ENCODE data around the gene PCDHB12.
"Not testable (repeated sequence)": the region's sequence is repeated elsewhere in the genome, so short reads cannot be mapped to it uniquely, and the experiment has no call there.

Gene PCDHB12

DNA sequence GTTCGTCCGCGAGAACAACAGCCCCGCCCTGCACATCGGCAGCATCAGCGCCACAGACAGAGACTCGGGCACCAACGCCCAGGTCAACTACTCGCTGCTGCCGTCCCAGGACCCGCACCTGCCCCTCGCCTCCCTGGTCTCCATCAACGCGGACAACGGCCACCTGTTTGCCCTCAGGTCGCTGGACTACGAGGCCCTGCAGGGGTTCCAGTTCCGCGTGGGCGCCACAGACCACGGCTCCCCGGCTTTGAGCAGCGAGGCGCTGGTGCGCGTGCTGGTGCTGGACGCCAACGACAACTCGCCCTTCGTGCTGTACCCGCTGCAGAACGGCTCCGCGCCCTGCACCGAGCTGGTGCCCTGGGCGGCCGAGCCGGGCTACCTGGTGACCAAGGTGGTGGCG is 1.8 kb downstream of the PCDHB12 start:
- H3K9me3 ChIP-seq (ENCODE audit: control insufficient read depth, insufficient read depth, low read length); H3K27me3 ChIP-seq (ENCODE audit: control insufficient read depth, insufficient read depth, low read length); H3K27ac ChIP-seq (ENCODE audit: low read length); H3K4me3 ChIP-seq (ENCODE audit: low read length); H3K4me1 ChIP-seq (ENCODE audit: control insufficient read depth, insufficient read depth, low read length); DNase-seq (ENCODE audit: low read depth, low spot score); H3K36me3 ChIP-seq (ENCODE audit: control insufficient read depth, insufficient read depth, low read length): not testable (repeated sequence)
- WGBS (ENCODE audit: insufficient coverage, insufficient read length): no CpG with 5 or more reads among the region's 39 CpGs

DNA sequence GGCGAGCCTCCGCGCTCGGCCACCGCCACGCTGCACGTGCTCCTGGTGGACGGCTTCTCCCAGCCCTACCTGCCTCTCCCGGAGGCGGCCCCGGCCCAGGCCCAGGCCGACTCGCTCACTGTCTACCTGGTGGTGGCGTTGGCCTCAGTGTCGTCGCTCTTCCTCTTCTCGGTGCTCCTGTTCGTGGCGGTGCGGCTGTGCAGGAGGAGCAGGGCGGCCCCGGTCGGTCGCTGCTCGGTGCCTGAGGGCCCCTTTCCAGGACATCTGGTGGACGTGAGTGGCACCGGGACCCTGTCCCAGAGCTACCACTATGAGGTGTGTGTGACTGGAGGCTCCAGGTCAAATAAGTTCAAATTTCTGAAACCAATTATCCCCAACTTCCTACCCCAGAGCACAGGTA is 2.3 kb downstream of the PCDHB12 start:
- WGBS (ENCODE audit: insufficient coverage, insufficient read length): no CpG with 5 or more reads among the region's 27 CpGs
- H3K9me3 ChIP-seq (ENCODE audit: control insufficient read depth, insufficient read depth, low read length): not testable (repeated sequence)

DNA sequence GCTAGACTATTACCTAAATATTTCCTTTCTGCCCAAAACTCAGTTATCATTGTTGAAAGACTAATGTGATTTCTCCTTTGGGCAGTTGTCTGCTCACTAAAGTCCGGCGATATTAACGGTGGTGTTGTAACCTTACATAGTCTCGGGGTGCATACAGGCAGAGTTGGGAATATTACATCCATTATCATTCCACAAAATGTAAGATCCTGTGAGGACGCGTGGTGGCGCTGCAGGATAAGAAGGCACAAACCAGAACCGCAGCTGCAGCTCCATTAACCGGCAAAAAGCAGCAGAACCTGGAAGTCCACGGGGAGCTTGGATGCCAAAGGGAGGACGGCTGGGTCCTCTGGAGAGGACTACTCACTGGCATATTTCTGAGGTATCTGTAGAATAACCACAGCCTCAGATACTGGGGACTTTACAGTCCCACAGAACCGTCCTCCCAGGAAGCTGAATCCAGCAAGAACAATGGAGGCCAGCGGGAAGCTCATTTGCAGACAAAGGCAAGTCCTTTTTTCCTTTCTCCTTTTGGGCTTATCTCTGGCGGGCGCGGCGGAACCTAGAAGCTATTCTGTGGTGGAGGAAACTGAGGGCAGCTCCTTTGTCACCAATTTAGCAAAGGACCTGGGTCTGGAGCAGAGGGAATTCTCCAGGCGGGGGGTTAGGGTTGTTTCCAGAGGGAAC is 5.3 kb downstream of the PCDHB12 start, which contains the start of gene PCDHB13:
TSS of gene PCDHB13 (plus strand) at position 264 of the 684 bp plus-strand sequence. CDS start at position 469, 205 bp downstream.
- not testable (repeated sequence) for H3K4me1 ChIP-seq (ENCODE audit: control insufficient read depth, insufficient read depth, low read length); H3K27ac ChIP-seq (ENCODE audit: low read length); H3K36me3 ChIP-seq (ENCODE audit: control insufficient read depth, insufficient read depth, low read length); H3K4me3 ChIP-seq (ENCODE audit: low read length); DNase-seq (ENCODE audit: low read depth, low spot score); H3K9me3 ChIP-seq (ENCODE audit: control insufficient read depth, insufficient read depth, low read length); H3K27me3 ChIP-seq (ENCODE audit: control insufficient read depth, insufficient read depth, low read length)
- no CpG with 5 or more reads among the region's 18 CpGs for WGBS (ENCODE audit: insufficient coverage, insufficient read length)

More for the DNA sequence above, 2.3 kb downstream of the PCDHB12 start:
- not testable (repeated sequence) for H3K4me1 ChIP-seq (ENCODE audit: control insufficient read depth, insufficient read depth, low read length); DNase-seq (ENCODE audit: low read depth, low spot score); H3K36me3 ChIP-seq (ENCODE audit: control insufficient read depth, insufficient read depth, low read length); H3K27ac ChIP-seq (ENCODE audit: low read length); H3K4me3 ChIP-seq (ENCODE audit: low read length); H3K27me3 ChIP-seq (ENCODE audit: control insufficient read depth, insufficient read depth, low read length)

DNA sequence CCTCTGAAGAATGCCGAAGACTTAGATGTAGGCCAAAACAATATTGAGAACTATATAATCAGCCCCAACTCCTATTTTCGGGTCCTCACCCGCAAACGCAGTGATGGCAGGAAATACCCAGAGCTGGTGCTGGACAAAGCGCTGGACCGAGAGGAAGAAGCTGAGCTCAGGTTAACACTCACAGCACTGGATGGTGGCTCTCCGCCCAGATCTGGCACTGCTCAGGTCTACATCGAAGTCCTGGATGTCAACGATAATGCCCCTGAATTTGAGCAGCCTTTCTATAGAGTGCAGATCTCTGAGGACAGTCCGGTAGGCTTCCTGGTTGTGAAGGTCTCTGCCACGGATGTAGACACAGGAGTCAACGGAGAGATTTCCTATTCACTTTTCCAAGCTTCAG is 6.1 kb downstream of the PCDHB12 start:
- not testable (repeated sequence) for H3K27me3 ChIP-seq (ENCODE audit: control insufficient read depth, insufficient read depth, low read length); DNase-seq (ENCODE audit: low read depth, low spot score); H3K27ac ChIP-seq (ENCODE audit: low read length); H3K4me3 ChIP-seq (ENCODE audit: low read length); H3K4me1 ChIP-seq (ENCODE audit: control insufficient read depth, insufficient read depth, low read length); H3K36me3 ChIP-seq (ENCODE audit: control insufficient read depth, insufficient read depth, low read length); H3K9me3 ChIP-seq (ENCODE audit: control insufficient read depth, insufficient read depth, low read length)
- WGBS (ENCODE audit: insufficient coverage, insufficient read length): no CpG with 5 or more reads among the region's 12 CpGs

DNA sequence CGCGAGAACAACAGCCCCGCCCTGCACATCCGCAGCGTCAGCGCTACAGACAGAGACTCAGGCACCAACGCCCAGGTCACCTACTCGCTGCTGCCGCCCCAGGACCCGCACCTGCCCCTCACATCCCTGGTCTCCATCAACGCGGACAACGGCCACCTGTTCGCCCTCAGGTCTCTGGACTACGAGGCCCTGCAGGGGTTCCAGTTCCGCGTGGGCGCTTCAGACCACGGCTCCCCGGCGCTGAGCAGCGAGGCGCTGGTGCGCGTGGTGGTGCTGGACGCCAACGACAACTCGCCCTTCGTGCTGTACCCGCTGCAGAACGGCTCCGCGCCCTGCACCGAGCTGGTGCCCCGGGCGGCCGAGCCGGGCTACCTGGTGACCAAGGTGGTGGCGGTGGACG is 7.0 kb downstream of the PCDHB12 start:
- H3K9me3 ChIP-seq (ENCODE audit: control insufficient read depth, insufficient read depth, low read length); H3K27me3 ChIP-seq (ENCODE audit: control insufficient read depth, insufficient read depth, low read length); H3K27ac ChIP-seq (ENCODE audit: low read length); DNase-seq (ENCODE audit: low read depth, low spot score); H3K4me3 ChIP-seq (ENCODE audit: low read length); H3K36me3 ChIP-seq (ENCODE audit: control insufficient read depth, insufficient read depth, low read length); H3K4me1 ChIP-seq (ENCODE audit: control insufficient read depth, insufficient read depth, low read length): not testable (repeated sequence)
- no CpG with 5 or more reads among the region's 40 CpGs for WGBS (ENCODE audit: insufficient coverage, insufficient read length)

DNA sequence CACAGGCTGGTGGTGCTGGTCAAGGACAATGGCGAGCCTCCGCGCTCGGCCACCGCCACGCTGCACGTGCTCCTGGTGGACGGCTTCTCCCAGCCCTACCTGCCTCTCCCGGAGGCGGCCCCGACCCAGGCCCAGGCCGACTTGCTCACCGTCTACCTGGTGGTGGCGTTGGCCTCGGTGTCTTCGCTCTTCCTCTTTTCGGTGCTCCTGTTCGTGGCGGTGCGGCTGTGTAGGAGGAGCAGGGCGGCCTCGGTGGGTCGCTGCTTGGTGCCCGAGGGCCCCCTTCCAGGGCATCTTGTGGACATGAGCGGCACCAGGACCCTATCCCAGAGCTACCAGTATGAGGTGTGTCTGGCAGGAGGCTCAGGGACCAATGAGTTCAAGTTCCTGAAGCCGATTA is 7.5 kb downstream of the PCDHB12 start:
- H3K4me3 ChIP-seq (ENCODE audit: low read length); H3K36me3 ChIP-seq (ENCODE audit: control insufficient read depth, insufficient read depth, low read length); H3K27me3 ChIP-seq (ENCODE audit: control insufficient read depth, insufficient read depth, low read length); H3K9me3 ChIP-seq (ENCODE audit: control insufficient read depth, insufficient read depth, low read length); H3K4me1 ChIP-seq (ENCODE audit: control insufficient read depth, insufficient read depth, low read length); DNase-seq (ENCODE audit: low read depth, low spot score); H3K27ac ChIP-seq (ENCODE audit: low read length): not testable (repeated sequence)
- no CpG with 5 or more reads among the region's 26 CpGs for WGBS (ENCODE audit: insufficient coverage, insufficient read length)

DNA sequence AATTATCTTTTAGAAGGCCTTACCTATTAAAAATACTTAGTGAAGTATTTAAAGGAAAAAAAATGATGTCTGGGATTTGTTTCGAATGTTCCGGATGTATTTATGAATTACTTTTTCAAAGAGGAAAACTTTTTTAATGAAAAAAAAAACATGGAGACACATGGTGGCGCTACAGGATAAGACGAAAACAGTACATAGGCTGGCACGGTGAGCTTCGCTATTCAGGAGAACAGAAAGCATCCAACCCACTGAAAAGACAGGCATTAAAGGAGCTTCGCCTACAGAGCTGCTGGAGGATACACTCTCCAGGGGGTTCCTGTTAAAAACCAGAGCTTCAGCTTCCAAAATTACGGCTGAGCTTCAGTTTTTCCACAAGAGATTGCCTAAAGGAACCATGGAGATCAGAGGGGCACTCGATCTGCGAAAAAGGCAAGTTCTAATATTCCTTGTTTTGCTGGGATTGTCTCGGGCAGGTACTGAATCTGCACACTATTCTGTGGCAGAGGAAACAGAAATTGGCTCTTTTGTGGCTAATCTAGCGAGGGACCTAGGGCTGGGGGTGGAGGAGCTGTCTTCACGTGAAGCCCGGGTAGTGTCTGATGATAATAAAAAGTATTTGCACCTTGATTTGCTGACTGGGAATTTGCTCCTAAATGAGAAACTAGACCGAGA is 14.7 kb downstream of the PCDHB12 start, which contains the start of gene PCDHB14:
TSS of gene PCDHB14 (plus strand) at position 232 of the 672 bp plus-strand sequence. CDS start at position 395, 163 bp downstream.
- Histone ChIP-seq H3K36me3 (ENCODE audit: control insufficient read depth, insufficient read depth, low read length) (no peaks in the 10 kb centered on the region), H3K27me3 (ENCODE audit: control insufficient read depth, insufficient read depth, low read length) (no peaks in the 10 kb centered on the region), H3K9me3 (ENCODE audit: control insufficient read depth, insufficient read depth, low read length) (no peaks in the 10 kb centered on the region), H3K27ac (ENCODE audit: low read length) (no peak within 1 kb of the TSS), H3K4me3 (ENCODE audit: low read length) (no peak within 1 kb of the TSS; the same call in 1 of the 2 replicates), H3K4me1 (ENCODE audit: control insufficient read depth, insufficient read depth, low read length) (no peaks in the 10 kb centered on the region)
- WGBS (ENCODE audit: insufficient coverage, insufficient read length): no CpG with 5 or more reads among the region's 15 CpGs
- no peak for DNase-seq (ENCODE audit: low read depth, low spot score)

DNA sequence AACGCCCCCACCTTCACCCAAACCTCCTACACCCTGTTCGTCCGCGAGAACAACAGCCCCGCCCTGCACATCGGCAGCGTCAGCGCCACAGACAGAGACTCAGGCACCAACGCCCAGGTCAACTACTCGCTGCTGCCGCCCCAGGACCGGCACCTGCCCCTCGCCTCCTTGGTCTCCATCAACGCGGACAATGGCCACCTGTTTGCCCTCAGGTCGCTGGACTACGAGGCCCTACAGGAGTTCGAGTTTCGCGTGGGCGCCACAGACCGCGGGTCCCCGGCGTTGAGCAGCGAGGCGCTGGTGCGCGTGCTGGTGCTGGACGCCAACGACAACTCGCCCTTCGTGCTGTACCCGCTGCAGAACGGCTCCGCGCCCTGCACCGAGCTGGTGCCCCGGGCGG is 16.3 kb downstream of the PCDHB12 start:
- not testable (repeated sequence) for H3K36me3 ChIP-seq (ENCODE audit: control insufficient read depth, insufficient read depth, low read length); H3K9me3 ChIP-seq (ENCODE audit: control insufficient read depth, insufficient read depth, low read length); H3K4me3 ChIP-seq (ENCODE audit: low read length); DNase-seq (ENCODE audit: low read depth, low spot score); H3K27ac ChIP-seq (ENCODE audit: low read length); H3K4me1 ChIP-seq (ENCODE audit: control insufficient read depth, insufficient read depth, low read length); H3K27me3 ChIP-seq (ENCODE audit: control insufficient read depth, insufficient read depth, low read length)
- WGBS (ENCODE audit: insufficient coverage, insufficient read length): no CpG with 5 or more reads among the region's 40 CpGs

DNA sequence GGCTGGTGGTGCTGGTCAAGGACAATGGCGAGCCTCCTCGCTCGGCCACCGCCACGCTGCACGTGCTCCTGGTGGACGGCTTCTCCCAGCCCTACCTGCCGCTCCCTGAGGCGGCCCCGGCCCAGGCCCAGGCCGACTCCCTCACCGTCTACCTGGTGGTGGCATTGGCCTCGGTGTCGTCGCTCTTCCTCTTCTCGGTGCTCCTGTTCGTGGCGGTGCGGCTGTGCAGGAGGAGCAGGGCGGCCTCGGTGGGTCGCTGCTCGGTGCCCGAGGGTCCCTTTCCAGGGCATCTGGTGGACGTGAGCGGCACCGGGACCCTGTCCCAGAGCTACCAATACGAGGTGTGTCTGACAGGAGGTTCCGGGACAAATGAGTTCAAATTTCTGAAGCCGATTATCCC is 16.9 kb downstream of the PCDHB12 start:
- not testable (repeated sequence) for DNase-seq (ENCODE audit: low read depth, low spot score); H3K4me3 ChIP-seq (ENCODE audit: low read length); H3K4me1 ChIP-seq (ENCODE audit: control insufficient read depth, insufficient read depth, low read length); H3K36me3 ChIP-seq (ENCODE audit: control insufficient read depth, insufficient read depth, low read length); H3K27me3 ChIP-seq (ENCODE audit: control insufficient read depth, insufficient read depth, low read length); H3K9me3 ChIP-seq (ENCODE audit: control insufficient read depth, insufficient read depth, low read length); H3K27ac ChIP-seq (ENCODE audit: low read length)
- WGBS (ENCODE audit: insufficient coverage, insufficient read length): no CpG with 5 or more reads among the region's 30 CpGs

DNA sequence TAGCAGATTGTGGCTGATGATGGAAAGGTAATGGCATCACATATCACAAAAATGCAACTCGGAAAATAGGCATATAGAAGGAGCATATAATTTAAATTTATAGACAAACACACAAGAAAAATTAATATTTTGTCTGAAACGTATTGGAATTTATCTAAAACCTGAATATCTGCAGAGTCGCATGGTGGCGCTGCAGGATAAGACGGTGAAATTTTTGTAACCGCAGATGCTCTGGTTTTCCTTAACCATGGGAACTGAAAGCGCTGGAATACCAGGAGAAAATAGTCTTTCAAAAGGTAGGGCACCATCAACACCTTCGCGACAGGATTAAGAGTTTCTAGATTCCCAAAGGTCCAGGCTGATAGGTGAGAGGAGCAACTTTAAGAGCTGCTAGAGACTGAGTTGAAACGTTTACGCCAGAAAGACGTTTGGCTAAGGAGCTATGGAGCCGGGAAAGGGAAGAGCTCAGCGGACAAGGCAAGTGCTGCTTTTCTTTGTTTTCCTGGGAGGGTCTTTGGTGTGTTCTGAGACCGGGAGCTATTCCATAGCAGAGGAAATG is 25.7 kb downstream of the PCDHB12 start:
- Histone ChIP-seq H3K36me3 (ENCODE audit: control insufficient read depth, insufficient read depth, low read length) (no peaks in the 10 kb centered on the region), H3K9me3 (ENCODE audit: control insufficient read depth, insufficient read depth, low read length) (no peaks in the 10 kb centered on the region; the same call in 1 of the 2 replicates), H3K4me1 (ENCODE audit: control insufficient read depth, insufficient read depth, low read length) (no peaks in the 10 kb centered on the region), H3K27ac (ENCODE audit: low read length) (no peak overlapping the region), H3K27me3 (ENCODE audit: control insufficient read depth, insufficient read depth, low read length) (no peaks in the 10 kb centered on the region), H3K4me3 (ENCODE audit: low read length) (no peak overlapping the region)
- no peak for DNase-seq (ENCODE audit: low read depth, low spot score)
- no CpG with 5 or more reads among the region's 15 CpGs for WGBS (ENCODE audit: insufficient coverage, insufficient read length)
